HCT116 (cell line): Measurements from ENCODE around the gene PSAP. TPM values are rescaled to one million over a fixed set of nuclear protein-coding genes. Genes with fewer than 3 reads are reported as not detected.
A peak's percentile ranks its signal among the peaks of the same experiment; 100 is the strongest.

Experiments
- ATAC-seq: fragments of 200-7000 bp; cut with Tn5 transposase; 2 replicates; pipeline ENCODE4 v1.9.1; 2020; ENCODE audit warnings: mild to moderate bottlenecking, moderate library complexity
- BruUV-seq: library from RNA; stranded (reverse); fragments of 400-500 nt; replicated peaks from 2 replicates; lab custom pipeline; 2021; lab: Mats Ljungman, UMichigan
- CTCF ChIA-PET: fragments of 300-600 bp; sonication (Branson Sonifier 250); formaldehyde crosslinking; loops from one replicate; lab custom pipeline; 2021; ENCODE audit warnings: antibody characterized with exemption; lab: Charles Lee
- POLR2A ChIA-PET: fragments of 300-600, 350-600 bp; sonication (Branson Sonifier 250); formaldehyde crosslinking; loops from one replicate; lab custom pipeline; 2021; ENCODE audit warnings: antibody characterized with exemption; lab: Charles Lee
- RAD21 ChIA-PET, 2 experiments: fragments of 300-600 bp; sonication (Branson Sonifier 250); formaldehyde crosslinking; loops; one replicate each; lab custom pipeline; 2023; ENCODE audit warnings: low total read pairs in 2 of 2; ENCODE audit not compliant: uncharacterized antibody in 2 of 2, unreplicated experiment in 2 of 2, low non-redundant PET in 1 of 2; lab: Charles Lee
- DNase-seq: peaks from one replicate; pipeline ENCODE4 v3.0.0-alpha.2; 2010; ENCODE audit warnings: low read depth, low spot score
- H2AFZ ChIP-seq: fragments of 200-600 bp; shearing (Covaris generic), sonication (generic); 2 replicates; pipeline ENCODE4 v1.6.1; 2017; ENCODE audit warnings: low read depth, mixed run types, mixed read lengths, antibody characterized with exemption, low read length; ENCODE audit not compliant: poor library complexity, severe bottlenecking
- H3K27ac ChIP-seq: 2 replicates; pipeline ENCODE4 v1.5.1; 2012; ENCODE audit warnings: low read depth, low read length
- H3K27me3 ChIP-seq: fragments of 200-600 bp; sonication (generic); 2 replicates; pipeline ENCODE4 v1.6.1; 2016; ENCODE audit warnings: mixed run types, low read length, mixed read lengths; ENCODE audit not compliant: insufficient read depth
- H3K36me3 ChIP-seq, 2 experiments: fragments of 200-500 bp in 1 of 2; fragments of 200-600 bp in 1 of 2; sonication (Bioruptor generic) in 1 of 2; sonication (generic) in 1 of 2; 2 replicates each; pipeline versions ENCODE4 v1.5.1 to v1.6.1; 2014 to 2016; ENCODE audit warnings: low read length in 2 of 2, inconsistent platforms in 1 of 2, mixed read lengths in 1 of 2, mixed run types in 1 of 2; ENCODE audit not compliant: insufficient read depth in 2 of 2, control insufficient read depth in 1 of 2
- H3K4me1 ChIP-seq, 2 experiments: fragments of 200-600 bp in 1 of 2; sonication (generic) in 1 of 2; 2 replicates each; pipeline versions ENCODE4 v1.5.1 to v1.6.1; 2012 to 2017; ENCODE audit warnings: low read length in 2 of 2, inconsistent platforms in 1 of 2, mild to moderate bottlenecking in 1 of 2, mixed read lengths in 1 of 2, mixed run types in 1 of 2, moderate library complexity in 1 of 2; ENCODE audit not compliant: insufficient read depth in 2 of 2, control insufficient read depth in 1 of 2
- H3K4me2 ChIP-seq: fragments of 200-600 bp; sonication (generic); 2 replicates; pipeline ENCODE4 v1.6.1; 2017; ENCODE audit warnings: mixed run types, low read length, mixed read lengths
- H3K4me3 ChIP-seq, 2 experiments: fragments of 200-600 bp in 1 of 2; sonication (generic) in 1 of 2; replicated peaks in 1 of 2; 2 replicates each; pipeline ENCODE4 v1.5.1; 2011 to 2016; ENCODE audit warnings: low read length in 2 of 2, control low read depth in 1 of 2, low read depth in 1 of 2, mild to moderate bottlenecking in 1 of 2, mixed read lengths in 1 of 2, mixed run types in 1 of 2
- H3K79me2 ChIP-seq: fragments of 200-600 bp; sonication (generic); 2 replicates; pipeline ENCODE4 v1.6.1; 2017; ENCODE audit warnings: mild to moderate bottlenecking, mixed run types, low read length, moderate library complexity, mixed read lengths; ENCODE audit not compliant: insufficient read depth
- H3K9ac ChIP-seq: fragments of 200-600 bp; sonication (generic); 2 replicates; pipeline ENCODE4 v1.6.1; 2016; ENCODE audit warnings: low read length, mixed read lengths
- H3K9me2 ChIP-seq: fragments of 200-600 bp; sonication (generic), shearing (Covaris generic); 2 replicates; pipeline ENCODE4 v1.6.1; 2017; ENCODE audit warnings: mixed run types, mild to moderate bottlenecking, moderate library complexity; ENCODE audit not compliant: insufficient read depth
- H3K9me3 ChIP-seq, 2 experiments: fragments of 200-500 bp in 1 of 2; fragments of 200-600 bp in 1 of 2; sonication (Bioruptor generic) in 1 of 2; sonication (generic) in 1 of 2; 2 replicates each; pipeline ENCODE4 v1.6.1; 2014 to 2017; ENCODE audit warnings: low read length in 2 of 2, mixed read lengths in 2 of 2, inconsistent platforms in 1 of 2, low read depth in 1 of 2, mild to moderate bottlenecking in 1 of 2, mixed run types in 1 of 2, moderate library complexity in 1 of 2; ENCODE audit not compliant: control insufficient read depth in 1 of 2, insufficient read depth in 1 of 2
- H4K20me1 ChIP-seq: fragments of 200-600 bp; sonication (generic), shearing (Covaris generic); 2 replicates; pipeline ENCODE4 v1.6.1; 2017; ENCODE audit warnings: mixed run types, mild to moderate bottlenecking, moderate library complexity; ENCODE audit not compliant: insufficient read depth
- CBX3 ChIP-seq: IDR thresholded peaks from 2 replicates; pipeline ENCODE4 v1.6.1; 2012; ENCODE audit warnings: low read depth
- CEBPB ChIP-seq: IDR thresholded peaks from 2 replicates; pipeline ENCODE4 v1.6.1; 2012; ENCODE audit warnings: low read depth
- EGR1 ChIP-seq: IDR thresholded peaks from 2 replicates; pipeline ENCODE4 v1.6.1; 2012; ENCODE audit warnings: low read depth
- ELF1 ChIP-seq: IDR thresholded peaks from 2 replicates; pipeline ENCODE4 v1.6.1; 2012; ENCODE audit warnings: low read depth, borderline replicate concordance
- EZH2 ChIP-seq: fragments of 200-600 bp; sonication (generic); IDR thresholded peaks from 2 replicates; pipeline ENCODE4 v1.6.1; 2017; ENCODE audit warnings: antibody characterized with exemption, mixed run types
- EZH2phosphoT487 ChIP-seq: fragments of 200-600 bp; IDR thresholded peaks from 2 replicates; pipeline ENCODE4 v1.6.1; 2018; ENCODE audit warnings: antibody characterized with exemption, borderline replicate concordance
- JUND ChIP-seq: IDR thresholded peaks from 2 replicates; pipeline ENCODE4 v1.6.1; 2012
- POLR2A ChIP-seq: IDR thresholded peaks from 2 replicates; pipeline ENCODE4 v1.7.0; 2011; ENCODE audit warnings: borderline replicate concordance; ENCODE audit not compliant: insufficient read depth, insufficient read length; ENCODE audit errors: extremely low read depth
- POLR2AphosphoS5 ChIP-seq: IDR thresholded peaks from 2 replicates; pipeline ENCODE4 v1.6.1; 2011; ENCODE audit warnings: mild to moderate bottlenecking, low read depth, low read length, moderate library complexity
- RAD21 ChIP-seq: IDR thresholded peaks from 2 replicates; pipeline ENCODE4 v1.6.1; 2012; ENCODE audit warnings: low read depth, mild to moderate bottlenecking
- SIN3A ChIP-seq: IDR thresholded peaks from 2 replicates; pipeline ENCODE4 v1.6.1; 2012; ENCODE audit warnings: low read depth
- SP1 ChIP-seq: IDR thresholded peaks from 2 replicates; pipeline ENCODE4 v1.6.1; 2012; ENCODE audit warnings: low read depth
- SRF ChIP-seq: IDR thresholded peaks from 2 replicates; pipeline ENCODE4 v1.6.1; 2012; ENCODE audit warnings: low read depth
- YY1 ChIP-seq: IDR thresholded peaks from 2 replicates; pipeline ENCODE4 v1.6.1; 2011; ENCODE audit warnings: low read length, low read depth, moderate library complexity, mild to moderate bottlenecking; ENCODE audit not compliant: insufficient replicate concordance; ENCODE audit errors: extremely low read depth
- ZNF274 ChIP-seq: fragments of 200-500 bp; sonication (Bioruptor generic); IDR thresholded peaks from 2 replicates; pipeline ENCODE4 v1.6.1; 2014; ENCODE audit warnings: mild to moderate bottlenecking, low read depth, low read length, inconsistent platforms
- intact Hi-C: fragments of 100-400 bp; cut with micrococcal nuclease; formaldehyde crosslinking; loops from 2 replicates; pipeline ENCODE4 v1.10.0; 2022
- total RNA-seq: library from RNA; stranded (reverse); gene quantifications from one replicate; pipeline ENCODE4 v1.2.1, GENCODE V29; 2021; ENCODE audit not compliant: unreplicated experiment
- TF ChIP-seq, protein P1 (sequence below), 3 experiments: fragments of 200-600 bp in 1 of 3; sonication (generic) in 1 of 3; IDR thresholded peaks in 2 of 3; conservative IDR thresholded peaks in 1 of 3; 2 replicates each; pipeline ENCODE4 v1.5.1; 2012 to 2017; ENCODE audit warnings: low read depth in 2 of 3, low read length in 2 of 3, antibody characterized with exemption in 1 of 3, borderline replicate concordance in 1 of 3, control low read depth in 1 of 3, mild to moderate bottlenecking in 1 of 3, mixed read lengths in 1 of 3, mixed run types in 1 of 3, moderate library complexity in 1 of 3; ENCODE audit not compliant: insufficient read depth in 1 of 3
- TF ChIP-seq, protein P2 (sequence below): IDR thresholded peaks from 2 replicates; pipeline ENCODE4 v1.6.1; 2012
- TF ChIP-seq, protein P3 (sequence below): IDR thresholded peaks from 2 replicates; pipeline ENCODE4 v1.6.1; 2012
- TF ChIP-seq, protein P4 (sequence below): IDR thresholded peaks from 2 replicates; pipeline ENCODE4 v1.6.1; 2011; ENCODE audit warnings: mild to moderate bottlenecking, low read length, moderate library complexity; ENCODE audit not compliant: insufficient replicate concordance; ENCODE audit errors: extremely low read depth
- TF ChIP-seq, protein P5 (sequence below): IDR thresholded peaks from 2 replicates; pipeline ENCODE4 v1.6.1; 2012; ENCODE audit warnings: low read depth

Gene PSAP
- total RNA-seq, 1 experiment from 2014 or later: 444 TPM

DNA sequence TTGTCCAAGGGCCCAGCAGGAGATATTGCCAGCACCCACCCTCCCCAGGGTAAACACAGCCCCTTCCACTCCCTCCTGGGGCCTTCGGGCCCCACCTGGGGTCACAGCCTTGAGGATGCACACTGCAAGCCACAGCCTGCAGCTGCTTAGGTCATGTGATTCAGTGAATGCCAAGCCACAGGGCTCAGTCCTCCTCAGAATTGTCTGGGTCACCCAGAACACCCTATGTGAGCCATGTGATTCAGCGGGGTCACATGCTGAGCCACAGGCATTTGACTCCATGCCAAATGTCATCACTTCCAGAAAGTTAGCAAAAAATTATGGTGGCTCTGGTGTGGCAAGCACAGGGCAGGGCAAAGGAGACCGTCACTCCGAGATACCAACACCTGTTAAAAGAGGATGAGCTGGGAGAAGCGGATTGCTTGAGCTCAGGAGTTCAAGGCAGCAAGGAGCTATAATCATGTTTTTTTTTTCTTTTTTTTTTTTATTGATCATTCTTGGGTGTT is 17.2 kb upstream of the PSAP start:
- Histone ChIP-seq H3K4me1 (peaks cover 25 to 41% of the 10 kb centered on the region in 2 experiments), H3K79me2 (no peaks in the 10 kb centered on the region), H3K9ac (no peak overlapping the region), H3K27ac (no peak overlapping the region), H3K36me3 (no peaks in the 10 kb centered on the region), H3K4me2 (peak overlapping the region; percentile 5; the same call in 1 of the 2 replicates), H3K9me2 (no peaks in the 10 kb centered on the region), H2AFZ (no peak overlapping the region), H3K9me3 (no peaks in the 10 kb centered on the region), H3K4me3 (no peak overlapping the region), H3K27me3 (no peaks in the 10 kb centered on the region), H4K20me1 (no peaks in the 10 kb centered on the region)
- ChIA-PET POLR2A (no interaction called here), CTCF (no interaction called here), RAD21 (no interaction called here)
- DNase-seq (no peak), ATAC-seq (no peak)
- intact Hi-C loops: loop anchor here (10.0 kb wide), 1 partner anchor 457 kb away; no protein-coding TSS in a partner anchor
- TF ChIP-seq, protein P1, sequence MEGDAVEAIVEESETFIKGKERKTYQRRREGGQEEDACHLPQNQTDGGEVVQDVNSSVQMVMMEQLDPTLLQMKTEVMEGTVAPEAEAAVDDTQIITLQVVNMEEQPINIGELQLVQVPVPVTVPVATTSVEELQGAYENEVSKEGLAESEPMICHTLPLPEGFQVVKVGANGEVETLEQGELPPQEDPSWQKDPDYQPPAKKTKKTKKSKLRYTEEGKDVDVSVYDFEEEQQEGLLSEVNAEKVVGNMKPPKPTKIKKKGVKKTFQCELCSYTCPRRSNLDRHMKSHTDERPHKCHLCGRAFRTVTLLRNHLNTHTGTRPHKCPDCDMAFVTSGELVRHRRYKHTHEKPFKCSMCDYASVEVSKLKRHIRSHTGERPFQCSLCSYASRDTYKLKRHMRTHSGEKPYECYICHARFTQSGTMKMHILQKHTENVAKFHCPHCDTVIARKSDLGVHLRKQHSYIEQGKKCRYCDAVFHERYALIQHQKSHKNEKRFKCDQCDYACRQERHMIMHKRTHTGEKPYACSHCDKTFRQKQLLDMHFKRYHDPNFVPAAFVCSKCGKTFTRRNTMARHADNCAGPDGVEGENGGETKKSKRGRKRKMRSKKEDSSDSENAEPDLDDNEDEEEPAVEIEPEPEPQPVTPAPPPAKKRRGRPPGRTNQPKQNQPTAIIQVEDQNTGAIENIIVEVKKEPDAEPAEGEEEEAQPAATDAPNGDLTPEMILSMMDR (IDR thresholded peaks at IDR 0.05 in 2 of 3, conservative IDR thresholded peaks at IDR 0.05 in 1 of 3; ENCODE audit: borderline replicate concordance in 1 of 3, insufficient read depth in 1 of 3, low read depth in 2 of 3, low read length in 2 of 3): no peak
- no peak for TF ChIP-seq CEBPB
- no peak for TF ChIP-seq ELF1
- no peak for TF ChIP-seq EZH2phosphoT487
- TF ChIP-seq CBX3: no peak
- no peak for TF ChIP-seq RAD21
- no peak for TF ChIP-seq YY1
- no peak for TF ChIP-seq SIN3A
- TF ChIP-seq EGR1: no peak
- no peak for TF ChIP-seq POLR2AphosphoS5
- TF ChIP-seq JUND: no peak
- TF ChIP-seq SP1: no peak
- TF ChIP-seq, protein P2, sequence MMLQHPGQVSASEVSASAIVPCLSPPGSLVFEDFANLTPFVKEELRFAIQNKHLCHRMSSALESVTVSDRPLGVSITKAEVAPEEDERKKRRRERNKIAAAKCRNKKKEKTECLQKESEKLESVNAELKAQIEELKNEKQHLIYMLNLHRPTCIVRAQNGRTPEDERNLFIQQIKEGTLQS: no peak
- TF ChIP-seq SRF: no peak
- TF ChIP-seq, protein P3, sequence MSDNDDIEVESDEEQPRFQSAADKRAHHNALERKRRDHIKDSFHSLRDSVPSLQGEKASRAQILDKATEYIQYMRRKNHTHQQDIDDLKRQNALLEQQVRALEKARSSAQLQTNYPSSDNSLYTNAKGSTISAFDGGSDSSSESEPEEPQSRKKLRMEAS: no peak
- TF ChIP-seq, protein P4, sequence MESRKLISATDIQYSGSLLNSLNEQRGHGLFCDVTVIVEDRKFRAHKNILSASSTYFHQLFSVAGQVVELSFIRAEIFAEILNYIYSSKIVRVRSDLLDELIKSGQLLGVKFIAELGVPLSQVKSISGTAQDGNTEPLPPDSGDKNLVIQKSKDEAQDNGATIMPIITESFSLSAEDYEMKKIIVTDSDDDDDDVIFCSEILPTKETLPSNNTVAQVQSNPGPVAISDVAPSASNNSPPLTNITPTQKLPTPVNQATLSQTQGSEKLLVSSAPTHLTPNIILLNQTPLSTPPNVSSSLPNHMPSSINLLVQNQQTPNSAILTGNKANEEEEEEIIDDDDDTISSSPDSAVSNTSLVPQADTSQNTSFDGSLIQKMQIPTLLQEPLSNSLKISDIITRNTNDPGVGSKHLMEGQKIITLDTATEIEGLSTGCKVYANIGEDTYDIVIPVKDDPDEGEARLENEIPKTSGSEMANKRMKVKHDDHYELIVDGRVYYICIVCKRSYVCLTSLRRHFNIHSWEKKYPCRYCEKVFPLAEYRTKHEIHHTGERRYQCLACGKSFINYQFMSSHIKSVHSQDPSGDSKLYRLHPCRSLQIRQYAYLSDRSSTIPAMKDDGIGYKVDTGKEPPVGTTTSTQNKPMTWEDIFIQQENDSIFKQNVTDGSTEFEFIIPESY: no peak
- TF ChIP-seq POLR2A: no peak
- TF ChIP-seq EZH2: no peak
- TF ChIP-seq ZNF274: no peak
- TF ChIP-seq, protein P5, sequence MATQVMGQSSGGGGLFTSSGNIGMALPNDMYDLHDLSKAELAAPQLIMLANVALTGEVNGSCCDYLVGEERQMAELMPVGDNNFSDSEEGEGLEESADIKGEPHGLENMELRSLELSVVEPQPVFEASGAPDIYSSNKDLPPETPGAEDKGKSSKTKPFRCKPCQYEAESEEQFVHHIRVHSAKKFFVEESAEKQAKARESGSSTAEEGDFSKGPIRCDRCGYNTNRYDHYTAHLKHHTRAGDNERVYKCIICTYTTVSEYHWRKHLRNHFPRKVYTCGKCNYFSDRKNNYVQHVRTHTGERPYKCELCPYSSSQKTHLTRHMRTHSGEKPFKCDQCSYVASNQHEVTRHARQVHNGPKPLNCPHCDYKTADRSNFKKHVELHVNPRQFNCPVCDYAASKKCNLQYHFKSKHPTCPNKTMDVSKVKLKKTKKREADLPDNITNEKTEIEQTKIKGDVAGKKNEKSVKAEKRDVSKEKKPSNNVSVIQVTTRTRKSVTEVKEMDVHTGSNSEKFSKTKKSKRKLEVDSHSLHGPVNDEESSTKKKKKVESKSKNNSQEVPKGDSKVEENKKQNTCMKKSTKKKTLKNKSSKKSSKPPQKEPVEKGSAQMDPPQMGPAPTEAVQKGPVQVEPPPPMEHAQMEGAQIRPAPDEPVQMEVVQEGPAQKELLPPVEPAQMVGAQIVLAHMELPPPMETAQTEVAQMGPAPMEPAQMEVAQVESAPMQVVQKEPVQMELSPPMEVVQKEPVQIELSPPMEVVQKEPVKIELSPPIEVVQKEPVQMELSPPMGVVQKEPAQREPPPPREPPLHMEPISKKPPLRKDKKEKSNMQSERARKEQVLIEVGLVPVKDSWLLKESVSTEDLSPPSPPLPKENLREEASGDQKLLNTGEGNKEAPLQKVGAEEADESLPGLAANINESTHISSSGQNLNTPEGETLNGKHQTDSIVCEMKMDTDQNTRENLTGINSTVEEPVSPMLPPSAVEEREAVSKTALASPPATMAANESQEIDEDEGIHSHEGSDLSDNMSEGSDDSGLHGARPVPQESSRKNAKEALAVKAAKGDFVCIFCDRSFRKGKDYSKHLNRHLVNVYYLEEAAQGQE: no peak
- no TSS peak for BruUV-seq
